Iris pigment epithelial cell (primary cell): ENCODE results near the gene SH3TC2.

ENCODE experiments used
- DNase-seq: peaks from one replicate; pipeline ENCODE4 v3.0.0-alpha.2; 2011; ENCODE audit warnings: low read depth

SH3TC2 gene

GRCh38 chr5:148998174-148998797, 64.6 kb downstream of the SH3TC2 start:
- DNase-seq: peak; percentile 69

GRCh38 chr5:148996270-148996669, 66.6 kb downstream of the SH3TC2 start:
- peak; percentile 60 for DNase-seq

GRCh38 chr5:148995791-148996190, 67.1 kb downstream of the SH3TC2 start:
- DNase-seq: no peak

- DNase-seq: no peak
These were observed 69.5 kb downstream of the SH3TC2 start for GRCh38 chr5:148993283-148993936.

- no peak for DNase-seq
These were observed 70.6 kb downstream of the SH3TC2 start for GRCh38 chr5:148992265-148992664.

GRCh38 chr5:148991566-148991965, 71.3 kb downstream of the SH3TC2 start:
- no peak for DNase-seq

GRCh38 chr5:148990817-148991216, 72.0 kb downstream of the SH3TC2 start:
- no peak for DNase-seq

- no peak for DNase-seq
These were observed 73.3 kb downstream of the SH3TC2 start for GRCh38 chr5:148989567-148989966.

- no peak for DNase-seq
These were observed 74.5 kb downstream of the SH3TC2 start for GRCh38 chr5:148988328-148988727.

- no peak for DNase-seq
These were observed 76.2 kb downstream of the SH3TC2 start for GRCh38 chr5:148986636-148987035.

GRCh38 chr5:148984345-148984744, 78.5 kb downstream of the SH3TC2 start:
- DNase-seq: peak; percentile 35

- DNase-seq: no peak
These were observed 81.5 kb downstream of the SH3TC2 start for GRCh38 chr5:148981353-148981752.

GRCh38 chr5:148980731-148981130, 82.1 kb downstream of the SH3TC2 start:
- DNase-seq: no peak

GRCh38 chr5:148979083-148979723, 83.7 kb downstream of the SH3TC2 start:
- no peak for DNase-seq

- no peak for DNase-seq
These were observed 84.3 kb downstream of the SH3TC2 start for GRCh38 chr5:148978370-148979082.

GRCh38 chr5:148976569-148977381, 86.1 kb downstream of the SH3TC2 start:
- peak; percentile 49 for DNase-seq

- peak; percentile 27 for DNase-seq
These were observed 88.1 kb downstream of the SH3TC2 start for GRCh38 chr5:148974642-148975327.

GRCh38 chr5:148973455-148973854, 89.4 kb downstream of the SH3TC2 start:
- DNase-seq: no peak

GRCh38 chr5:148972974-148973374, 89.9 kb downstream of the SH3TC2 start:
- DNase-seq: peak; percentile 69

GRCh38 chr5:148972396-148972795, 90.5 kb downstream of the SH3TC2 start:
- no peak for DNase-seq

GRCh38 chr5:148970876-148971275, 92.0 kb downstream of the SH3TC2 start:
- no peak for DNase-seq
